DMS 273 (cell line): ENCODE data around the gene COL26A1.
A peak's percentile ranks its signal among the peaks of the same experiment; 100 is the strongest.
"Not testable (repeated sequence)": the region's sequence is repeated elsewhere in the genome, so short reads cannot be mapped to it uniquely, and the experiment has no call there.

ENCODE experiments used
- DNase-seq: peaks from one replicate; lab custom pipeline; 2025; ENCODE audit not compliant: unreplicated experiment; lab: John Stamatoyannopoulos, UW

Gene COL26A1

GRCh38 chr7:101436857-101437576 lies 74.3 kb downstream of the COL26A1 start:
- DNase-seq: peak; percentile 38

- no peak for DNase-seq
Measured at GRCh38 chr7:101441890-101442289, 79.2 kb downstream of the COL26A1 start.

- no peak for DNase-seq
Measured at GRCh38 chr7:101442426-101443070, 79.9 kb downstream of the COL26A1 start.

- DNase-seq: no peak
Measured at GRCh38 chr7:101450064-101450463, 87.4 kb downstream of the COL26A1 start.

- no peak for DNase-seq
Measured at GRCh38 chr7:101453617-101454016, 90.9 kb downstream of the COL26A1 start.

- DNase-seq: no peak
Measured at GRCh38 chr7:101457001-101457750, 94.5 kb downstream of the COL26A1 start.

GRCh38 chr7:101465131-101465530 lies 102.5 kb downstream of the COL26A1 start:
- no peak for DNase-seq

GRCh38 chr7:101465576-101466196 lies 103.0 kb downstream of the COL26A1 start:
- DNase-seq: no peak

GRCh38 chr7:101466871-101467270 lies 104.2 kb downstream of the COL26A1 start:
- no peak for DNase-seq

- no peak for DNase-seq
Measured at GRCh38 chr7:101468546-101469275, 106.0 kb downstream of the COL26A1 start.

- no peak for DNase-seq
Measured at GRCh38 chr7:101470668-101471487, 108.2 kb downstream of the COL26A1 start.

- no peak for DNase-seq
Measured at GRCh38 chr7:101474178-101474577, 111.5 kb downstream of the COL26A1 start.

- DNase-seq: not testable (repeated sequence)
Measured at GRCh38 chr7:101475691-101476090, 113.0 kb downstream of the COL26A1 start.

GRCh38 chr7:101479217-101479616 lies 116.5 kb downstream of the COL26A1 start:
- DNase-seq: no peak

- not testable (repeated sequence) for DNase-seq
Measured at GRCh38 chr7:101486056-101486432, 123.4 kb downstream of the COL26A1 start.

- DNase-seq: peak; percentile 61
Measured at GRCh38 chr7:101486433-101487104, 123.9 kb downstream of the COL26A1 start.

- no peak for DNase-seq
Measured at GRCh38 chr7:101487105-101487458, 124.4 kb downstream of the COL26A1 start.

- no peak for DNase-seq
Measured at GRCh38 chr7:101487753-101488152, 125.1 kb downstream of the COL26A1 start.

GRCh38 chr7:101488826-101489572 lies 126.3 kb downstream of the COL26A1 start:
- DNase-seq: peak; percentile 62
